ENCODE data around the gene DIAPH2. TPM values are rescaled to one million over a fixed set of nuclear protein-coding genes. Genes with fewer than 3 reads are reported as not detected.

DIAPH2 gene
- total RNA-seq, 4 donors from 2014 or later: 12.1 to 41.6 (median 29.1) TPM

DNA sequence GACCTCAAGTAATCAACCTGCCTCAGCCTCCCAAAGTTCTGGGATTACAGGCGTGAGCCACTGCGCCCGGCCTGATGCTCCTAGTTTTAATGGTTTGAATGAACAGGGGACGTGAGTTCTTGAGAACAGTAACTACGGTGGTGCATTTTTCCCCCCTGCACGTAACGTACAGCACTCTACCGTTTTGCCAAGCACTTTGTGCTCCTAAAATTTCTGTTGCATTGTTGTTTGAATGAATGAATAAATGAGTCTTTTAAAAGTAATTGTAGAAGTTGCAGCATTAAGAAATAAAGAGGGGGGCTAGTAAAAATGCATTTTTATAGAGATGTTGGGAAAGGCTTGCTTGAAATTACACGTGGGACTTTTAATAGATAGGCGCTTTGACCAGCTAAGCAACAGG lies 199.0 kb downstream of the DIAPH2 start, which contains the start of gene RPA4:
Gene RPA4, plus strand, starts transcription at position 301 of the 400 bp plus-strand sequence. CDS start 403 bp downstream, outside the sequence.
- intact Hi-C loops (cut with DNase I; ENCODE audit: low total_unique reads) (no loop called here), in situ Hi-C loops (cut with MboI; ENCODE audit: low sequenced_read_pairs in 4 of 4) (no loop called here)
- H3K27ac ChIP-seq: no peak within 1 kb of the TSS
- ATAC-seq (no peak), DNase-seq (no peak)
- H3K4me3 ChIP-seq: no peak within 1 kb of the TSS
- no peaks in the 10 kb centered on the region for H3K9me3 ChIP-seq
- TF ChIP-seq, protein P1, sequence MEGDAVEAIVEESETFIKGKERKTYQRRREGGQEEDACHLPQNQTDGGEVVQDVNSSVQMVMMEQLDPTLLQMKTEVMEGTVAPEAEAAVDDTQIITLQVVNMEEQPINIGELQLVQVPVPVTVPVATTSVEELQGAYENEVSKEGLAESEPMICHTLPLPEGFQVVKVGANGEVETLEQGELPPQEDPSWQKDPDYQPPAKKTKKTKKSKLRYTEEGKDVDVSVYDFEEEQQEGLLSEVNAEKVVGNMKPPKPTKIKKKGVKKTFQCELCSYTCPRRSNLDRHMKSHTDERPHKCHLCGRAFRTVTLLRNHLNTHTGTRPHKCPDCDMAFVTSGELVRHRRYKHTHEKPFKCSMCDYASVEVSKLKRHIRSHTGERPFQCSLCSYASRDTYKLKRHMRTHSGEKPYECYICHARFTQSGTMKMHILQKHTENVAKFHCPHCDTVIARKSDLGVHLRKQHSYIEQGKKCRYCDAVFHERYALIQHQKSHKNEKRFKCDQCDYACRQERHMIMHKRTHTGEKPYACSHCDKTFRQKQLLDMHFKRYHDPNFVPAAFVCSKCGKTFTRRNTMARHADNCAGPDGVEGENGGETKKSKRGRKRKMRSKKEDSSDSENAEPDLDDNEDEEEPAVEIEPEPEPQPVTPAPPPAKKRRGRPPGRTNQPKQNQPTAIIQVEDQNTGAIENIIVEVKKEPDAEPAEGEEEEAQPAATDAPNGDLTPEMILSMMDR (IDR thresholded peaks at IDR 0.05 in 4 of 5, conservative IDR thresholded peaks at IDR 0.05 in 1 of 5): no peak
- no peak for TF ChIP-seq POLR2A (IDR thresholded peaks at IDR 0.05)
- H3K36me3 ChIP-seq: no peaks in the 10 kb centered on the region
- no peaks in the 10 kb centered on the region for H3K27me3 ChIP-seq
- H3K4me1 ChIP-seq: no peaks in the 10 kb centered on the region

DNA sequence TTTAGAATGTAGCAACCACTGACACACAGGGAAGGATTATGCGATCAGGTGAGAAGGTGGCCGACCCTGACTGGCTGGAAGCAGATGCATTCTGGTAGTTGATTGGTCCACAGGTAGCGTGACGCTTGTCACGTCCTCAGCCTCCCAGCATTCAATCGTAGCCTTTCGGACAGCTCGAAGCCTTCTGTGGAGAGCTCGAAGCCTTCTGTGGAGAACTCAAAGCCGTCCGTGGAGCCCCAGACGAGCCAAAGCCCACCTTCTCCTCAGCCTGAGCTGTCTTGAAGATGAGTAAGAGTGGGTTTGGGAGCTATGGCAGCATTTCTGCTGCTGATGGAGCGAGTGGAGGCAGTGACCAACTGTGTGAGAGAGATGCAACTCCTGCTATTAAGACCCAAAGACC lies 199.4 kb downstream of the DIAPH2 start:
- no peak overlapping the region for H3K27ac ChIP-seq
- intact Hi-C loops (cut with DNase I; ENCODE audit: low total_unique reads): no loop called here
- H3K27me3 ChIP-seq: no peaks in the 10 kb centered on the region
- DNase-seq: no peak
- ATAC-seq: no peak
- TF ChIP-seq, protein P1 (IDR thresholded peaks at IDR 0.05 in 4 of 5, conservative IDR thresholded peaks at IDR 0.05 in 1 of 5): no peak
- no peak for TF ChIP-seq POLR2A (IDR thresholded peaks at IDR 0.05)
- H3K36me3 ChIP-seq: no peaks in the 10 kb centered on the region
- H3K4me1 ChIP-seq: no peaks in the 10 kb centered on the region
- in situ Hi-C loops (cut with MboI; ENCODE audit: low sequenced_read_pairs in 4 of 4): no loop called here
- no peak overlapping the region for H3K4me3 ChIP-seq
- H3K9me3 ChIP-seq: no peaks in the 10 kb centered on the region

DNA sequence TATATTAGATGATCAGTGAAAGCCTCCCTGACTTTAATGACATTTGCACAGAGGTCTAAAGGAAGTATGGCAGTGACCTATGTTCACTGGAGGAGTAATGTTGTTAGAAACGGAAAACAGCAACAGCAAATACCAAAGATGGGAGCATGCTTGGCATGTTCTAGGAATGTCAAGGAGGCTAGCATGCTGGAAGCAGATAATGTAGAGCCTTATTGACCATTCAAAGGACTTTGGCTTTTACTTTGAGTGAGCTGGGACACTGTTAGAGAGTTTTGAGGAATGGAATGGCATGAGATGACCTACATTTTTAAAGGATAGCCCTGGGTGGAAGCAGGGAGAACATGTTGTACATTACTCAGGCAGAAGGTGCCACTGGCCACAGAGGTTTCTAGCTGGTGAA lies 205.1 kb downstream of the DIAPH2 start:
- TF ChIP-seq, protein P1 (IDR thresholded peaks at IDR 0.05 in 4 of 5, conservative IDR thresholded peaks at IDR 0.05 in 1 of 5): no peak
- TF ChIP-seq POLR2A (IDR thresholded peaks at IDR 0.05): no peak
- Histone ChIP-seq H3K27me3 (no peaks in the 10 kb centered on the region), H3K4me1 (peaks cover 0 to 5% of the 10 kb centered on the region in 2 donors), H3K4me3 (no peak overlapping the region), H3K9me3 (no peaks in the 10 kb centered on the region), H3K27ac (no peak overlapping the region), H3K36me3 (no peaks in the 10 kb centered on the region)
- ATAC-seq (no peak), DNase-seq (no peak)
- intact Hi-C loops (cut with DNase I; ENCODE audit: low total_unique reads): no loop called here
- in situ Hi-C loops (cut with MboI; ENCODE audit: low sequenced_read_pairs in 4 of 4): no loop called here

DNA sequence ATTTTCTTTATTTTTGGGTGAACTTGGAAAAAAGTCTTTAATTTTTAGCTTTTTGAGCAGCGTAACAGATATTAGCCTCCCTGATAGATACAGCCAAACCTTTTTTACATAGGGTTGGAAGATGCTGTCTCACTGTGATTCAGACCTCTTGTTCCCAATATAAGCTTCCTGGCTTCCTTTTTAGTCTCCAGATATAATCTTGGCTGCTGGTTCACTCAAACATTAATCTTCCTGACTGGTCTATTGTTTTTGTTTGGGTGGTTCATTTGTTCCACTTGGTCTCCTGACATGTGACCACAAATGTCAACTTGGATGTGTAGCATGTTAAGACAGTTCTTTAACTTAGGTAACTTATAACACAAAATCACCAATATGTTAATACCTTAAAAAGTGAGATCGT lies 222.1 kb downstream of the DIAPH2 start:
- Histone ChIP-seq H3K27me3 (no peaks in the 10 kb centered on the region), H3K4me3 (no peak overlapping the region), H3K36me3 (no peaks in the 10 kb centered on the region), H3K4me1 (peaks cover 5 to 18% of the 10 kb centered on the region in 2 donors), H3K9me3 (no peaks in the 10 kb centered on the region), H3K27ac (no peak overlapping the region)
- in situ Hi-C loops (cut with MboI; ENCODE audit: low sequenced_read_pairs in 4 of 4) (no loop called here), intact Hi-C loops (cut with DNase I; ENCODE audit: low total_unique reads) (no loop called here)
- TF ChIP-seq, protein P1 (IDR thresholded peaks at IDR 0.05 in 4 of 5, conservative IDR thresholded peaks at IDR 0.05 in 1 of 5): no peak
- no peak for TF ChIP-seq POLR2A (IDR thresholded peaks at IDR 0.05)
- ATAC-seq (no peak), DNase-seq (no peak)
